GM19351 (cell line): ENCODE results near the gene TRAF3.
"Not testable (repeated sequence)": the region's sequence is repeated elsewhere in the genome, so short reads cannot be mapped to it uniquely, and the experiment has no call there.

Experiments
- ATAC-seq: cut with Tn5 transposase; IDR thresholded peaks from one replicate; pipeline ENCODE4 v1.9.1; 2021; ENCODE audit warnings: mild to moderate bottlenecking, moderate library complexity; ENCODE audit not compliant: unreplicated experiment

The TRAF3 gene

DNA sequence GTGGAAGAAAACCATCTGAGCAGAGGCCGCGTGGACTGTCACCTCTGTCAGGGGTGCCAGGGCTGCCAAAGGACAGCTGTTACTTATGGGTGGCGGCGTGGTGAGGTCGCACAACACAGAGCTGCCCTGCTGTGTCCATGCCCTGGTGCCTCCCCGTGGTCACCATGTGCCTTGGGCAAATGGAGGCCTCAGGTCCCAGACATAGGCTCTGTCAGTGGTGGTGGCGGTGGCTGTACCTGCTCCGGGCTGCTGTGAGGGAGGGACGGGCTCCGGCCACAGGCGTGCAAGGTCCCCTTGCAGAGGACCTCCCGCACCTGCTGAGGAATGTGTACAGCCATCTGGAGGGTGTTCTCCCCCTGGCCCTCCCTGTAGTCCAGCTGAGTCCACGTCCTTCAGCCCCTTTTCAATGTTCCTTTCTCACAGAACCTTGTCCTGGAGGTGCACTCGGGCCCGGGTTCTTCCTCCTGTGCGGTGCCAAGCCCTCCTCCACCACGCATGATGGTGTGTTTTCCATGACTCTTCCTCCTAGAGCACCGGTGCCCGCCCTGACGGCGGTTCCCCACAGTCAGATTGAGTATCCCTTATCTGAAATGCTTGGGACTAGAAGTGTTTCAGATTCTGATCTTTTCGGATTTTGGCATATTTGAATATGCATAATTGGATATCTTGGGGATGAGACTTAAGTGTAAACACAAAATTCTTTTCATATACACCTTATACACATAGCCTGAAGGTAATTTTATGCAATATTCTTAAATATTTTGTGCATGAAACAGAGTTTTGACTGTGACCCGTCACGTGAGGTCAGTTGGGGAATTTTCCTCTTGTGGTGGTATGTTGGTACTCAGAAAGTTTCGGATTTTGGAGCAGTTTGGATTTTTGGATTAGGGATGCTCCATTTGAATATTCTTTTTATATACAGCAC lies 49.8 kb downstream of the TRAF3 start:
- ATAC-seq: no peak

- ATAC-seq: no peak
Observed at GRCh38 chr14:102827716-102828115, 50.5 kb downstream of the TRAF3 start.

- ATAC-seq: no peak
Observed at GRCh38 chr14:102828151-102828550, 50.9 kb downstream of the TRAF3 start.

- ATAC-seq: no peak
Observed at GRCh38 chr14:102829016-102829548, 51.8 kb downstream of the TRAF3 start.

- ATAC-seq: no peak
Observed at GRCh38 chr14:102830474-102831045, 53.3 kb downstream of the TRAF3 start.

DNA sequence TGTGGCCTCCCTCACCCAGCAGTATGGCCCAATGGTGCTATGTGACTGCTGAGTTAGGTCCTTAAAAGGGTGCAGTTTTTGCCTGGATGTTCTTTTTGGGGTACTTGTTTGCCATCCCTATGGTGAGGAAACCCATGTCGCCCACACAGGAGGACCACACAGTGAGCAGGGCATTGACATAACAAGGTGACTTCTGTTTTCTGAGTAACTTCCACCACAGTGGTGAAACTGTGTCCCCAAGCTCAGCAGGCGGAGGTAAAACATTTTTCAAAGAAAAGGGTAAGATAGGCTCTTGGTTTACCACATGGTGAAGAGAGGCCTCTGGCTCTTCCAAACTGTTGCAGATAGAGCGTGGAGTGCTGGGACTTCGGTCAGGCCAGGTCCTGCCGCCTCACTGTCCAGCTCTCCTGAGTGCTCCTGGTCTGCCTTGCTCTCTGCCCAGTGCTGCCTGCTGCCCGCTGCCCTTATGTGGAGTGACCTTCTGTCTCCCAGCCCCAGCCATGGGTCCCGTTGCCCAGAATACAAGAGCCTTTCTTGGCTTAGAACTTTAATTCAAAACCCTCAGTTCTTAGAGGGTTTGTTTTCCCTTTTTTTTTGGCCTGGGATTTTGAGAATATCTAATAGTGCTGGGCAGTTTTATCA lies 54.0 kb downstream of the TRAF3 start:
- ATAC-seq: no peak

- no peak for ATAC-seq
Observed at GRCh38 chr14:102833341-102833740, 56.1 kb downstream of the TRAF3 start.

GRCh38 chr14:102833991-102834390 lies 56.7 kb downstream of the TRAF3 start:
- no peak for ATAC-seq

GRCh38 chr14:102835959-102836358 lies 58.7 kb downstream of the TRAF3 start:
- no peak for ATAC-seq

DNA sequence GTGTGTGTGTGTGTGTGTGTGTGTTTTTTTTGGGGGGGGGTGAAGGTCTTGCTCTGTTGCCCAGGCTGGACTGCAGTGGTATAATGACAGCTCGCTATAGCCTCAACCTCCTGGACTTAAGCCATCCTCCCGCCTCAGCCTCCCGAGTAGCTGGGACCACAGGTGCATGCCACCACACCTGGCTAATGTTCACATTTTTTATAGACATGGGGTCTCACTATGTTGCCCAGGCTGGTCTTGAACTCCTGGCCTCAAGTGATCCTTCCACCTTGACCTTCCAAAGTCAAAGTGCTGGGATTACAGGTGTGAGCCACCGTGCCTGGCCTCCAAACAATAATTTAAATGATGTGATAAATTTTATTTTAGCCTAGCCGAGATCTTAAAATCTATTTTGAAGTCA lies 59.9 kb downstream of the TRAF3 start:
- ATAC-seq: not testable (repeated sequence)

DNA sequence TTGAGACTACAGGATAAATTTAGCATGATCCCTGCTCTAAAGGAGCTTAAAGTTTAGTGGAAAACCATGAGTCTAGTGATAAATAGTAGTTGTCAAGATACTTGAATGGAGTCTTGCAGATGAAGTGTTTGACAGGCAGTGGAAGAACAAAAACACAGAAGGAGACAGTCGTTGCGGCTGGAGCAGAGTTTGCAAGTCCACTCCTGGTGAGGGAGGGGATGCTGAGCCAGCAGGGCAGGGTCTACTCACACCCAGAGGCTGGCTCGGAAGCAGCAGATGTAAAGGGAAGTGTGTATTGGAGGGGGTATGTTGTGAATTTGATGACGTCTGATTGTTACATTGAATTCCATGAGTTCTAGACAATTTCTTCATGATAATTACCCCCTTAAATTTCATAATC lies 61.3 kb downstream of the TRAF3 start:
- ATAC-seq: no peak

DNA sequence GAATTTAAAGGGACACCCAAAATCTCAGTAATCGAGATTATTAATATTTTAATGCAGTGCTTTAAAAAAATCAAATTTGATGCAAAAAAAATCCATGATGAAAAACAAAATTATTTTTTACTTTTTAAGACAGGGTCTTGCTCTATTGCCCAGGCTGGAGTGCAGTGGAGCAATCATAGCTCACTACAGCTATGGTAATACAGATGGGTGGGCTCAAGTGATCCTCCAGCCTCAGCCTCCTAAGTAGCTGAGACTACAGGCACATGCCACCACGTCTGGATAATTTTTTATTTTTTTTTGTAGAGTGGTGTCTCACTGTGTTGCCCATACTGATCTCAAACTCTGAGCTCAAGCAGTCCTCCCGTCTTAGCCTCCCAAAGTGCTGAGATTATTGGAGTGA lies 62.9 kb downstream of the TRAF3 start:
- ATAC-seq: no peak

DNA sequence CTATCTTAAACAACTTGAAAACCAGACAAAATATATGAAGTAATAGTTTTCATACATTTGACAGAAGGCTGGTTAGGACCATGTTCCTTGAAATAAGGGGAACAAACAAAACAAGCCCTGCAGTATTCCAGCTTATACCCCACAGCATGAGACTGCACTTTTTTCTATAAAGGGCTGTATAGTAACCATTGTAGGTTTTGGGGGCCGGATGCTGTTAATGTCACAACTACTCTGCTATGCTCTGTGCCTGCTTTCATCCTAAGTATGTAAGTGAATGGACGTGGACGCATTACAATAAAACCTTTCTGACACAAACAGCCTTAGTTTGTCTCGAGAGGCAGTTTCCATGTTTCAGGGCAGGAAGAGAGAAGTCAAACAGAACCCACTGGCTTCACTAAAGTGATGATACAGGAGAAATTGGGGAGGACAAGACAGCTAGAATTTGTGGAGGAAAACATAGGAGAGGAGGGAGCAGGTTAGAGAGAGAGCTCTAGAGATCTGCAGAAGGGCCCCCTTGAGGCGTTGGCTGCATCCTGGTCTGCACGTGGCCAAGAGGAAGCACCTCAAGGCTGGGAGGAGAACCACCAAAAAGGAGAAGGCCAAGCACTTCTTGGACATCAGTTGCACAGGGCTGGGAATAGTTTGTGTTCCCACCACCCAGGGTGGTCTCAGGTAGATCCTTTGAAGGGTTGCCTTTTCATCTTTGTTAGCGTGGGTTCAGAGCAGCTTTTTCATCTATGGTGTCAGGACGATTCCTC lies 63.7 kb downstream of the TRAF3 start:
- ATAC-seq: no peak

DNA sequence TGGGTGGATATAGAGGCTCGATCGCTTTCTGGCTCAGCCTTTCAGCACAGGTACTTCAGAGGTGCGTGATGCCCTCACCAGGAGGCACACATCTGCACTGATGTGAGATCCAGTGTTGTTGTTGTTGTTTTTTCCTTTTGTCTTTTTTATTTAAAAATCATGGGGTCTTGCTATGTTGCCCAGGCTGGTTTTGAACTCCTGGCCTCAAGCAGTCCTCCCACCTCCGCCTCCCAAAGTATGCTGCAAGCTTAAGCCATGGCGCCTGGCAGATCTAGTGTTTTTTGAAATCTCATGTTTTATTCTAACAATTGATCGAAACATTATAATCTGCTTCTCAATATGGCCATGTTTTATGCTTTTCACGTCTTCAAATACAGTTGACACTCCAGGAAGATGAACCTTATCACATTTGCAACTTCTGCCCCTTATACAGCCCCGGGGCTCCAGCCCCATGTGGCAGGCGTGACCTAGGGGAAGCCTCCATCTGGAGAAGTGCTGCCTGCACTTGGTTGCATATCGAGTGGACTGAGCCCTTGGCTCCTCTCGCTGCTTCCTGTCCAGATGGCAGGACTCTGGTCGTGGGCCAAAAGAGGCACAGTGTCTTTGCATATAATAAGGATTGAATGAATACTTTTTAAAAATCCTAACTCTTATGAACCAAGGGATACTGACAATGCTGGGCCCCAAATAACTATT lies 71.7 kb downstream of the TRAF3 start:
- no peak for ATAC-seq

GRCh38 chr14:102849526-102850379 lies 72.5 kb downstream of the TRAF3 start:
- ATAC-seq: no peak

DNA sequence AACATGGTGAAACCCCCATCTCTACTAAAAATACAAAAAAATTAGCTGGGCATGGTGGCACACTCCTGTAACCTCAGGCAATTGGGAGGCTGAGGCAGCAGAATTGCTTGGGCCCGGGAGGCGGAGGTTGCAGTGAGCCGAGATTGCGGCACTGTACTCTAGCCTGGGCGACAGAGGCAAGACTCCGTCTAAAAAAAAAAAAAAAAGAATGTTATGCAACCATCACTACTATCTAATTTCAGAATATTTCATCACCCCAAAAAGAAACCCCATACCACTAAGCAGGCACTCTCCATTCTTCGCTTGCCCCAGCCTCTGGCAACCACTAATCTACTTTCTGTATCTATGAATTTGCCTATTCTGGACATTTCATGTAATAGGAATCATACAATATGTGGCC lies 76.4 kb downstream of the TRAF3 start:
- no peak for ATAC-seq

GRCh38 chr14:102854091-102854703 lies 76.9 kb downstream of the TRAF3 start:
- ATAC-seq: no peak

DNA sequence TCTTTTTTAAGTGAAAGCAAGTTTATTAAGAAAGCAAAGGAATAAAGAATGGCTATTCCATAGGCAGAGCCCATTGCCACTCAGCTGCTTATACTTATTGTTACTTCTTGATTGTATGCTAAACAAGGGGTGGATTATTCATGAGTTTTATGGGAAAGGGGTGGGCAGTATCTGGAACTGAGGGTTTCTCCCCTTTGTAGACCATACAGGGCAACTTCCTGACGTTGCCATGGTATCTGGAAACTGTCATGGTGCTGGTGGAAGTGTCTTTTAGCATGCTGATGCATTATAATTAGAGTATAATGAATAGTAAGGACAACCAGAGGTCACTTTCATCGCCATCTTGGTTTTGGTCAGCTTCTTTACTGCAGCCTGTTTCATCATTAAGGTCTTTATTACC lies 78.9 kb downstream of the TRAF3 start:
- ATAC-seq: no peak

DNA sequence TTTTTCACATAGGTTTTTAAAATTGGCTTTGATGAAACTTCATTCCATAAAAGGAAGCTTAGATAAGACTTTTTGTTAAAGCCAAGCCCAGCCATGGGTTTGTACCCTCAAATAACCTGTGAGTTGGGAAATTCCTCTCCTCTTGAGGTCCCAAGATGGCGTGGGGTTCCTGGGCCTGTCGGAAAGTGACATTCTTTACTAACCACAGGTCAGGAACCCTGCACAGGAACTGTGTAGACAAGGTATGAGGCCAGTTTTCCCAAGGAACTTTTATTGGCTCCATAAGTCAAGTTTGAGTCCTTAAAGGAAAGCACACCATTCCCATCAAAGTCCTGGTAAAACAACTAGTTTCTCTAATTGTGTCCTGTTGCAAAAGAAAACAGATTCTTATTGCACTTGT lies 80.2 kb downstream of the TRAF3 start:
- no peak for ATAC-seq
